ENCODE measurements around the gene CTF1. TPM values are rescaled to one million over a fixed set of nuclear protein-coding genes. Genes with fewer than 3 reads are reported as not detected.

CTF1 gene
- total RNA-seq, 4 donors from 2014 or later, result 5.1 to 14.6 (median 6.2) TPM

DNA sequence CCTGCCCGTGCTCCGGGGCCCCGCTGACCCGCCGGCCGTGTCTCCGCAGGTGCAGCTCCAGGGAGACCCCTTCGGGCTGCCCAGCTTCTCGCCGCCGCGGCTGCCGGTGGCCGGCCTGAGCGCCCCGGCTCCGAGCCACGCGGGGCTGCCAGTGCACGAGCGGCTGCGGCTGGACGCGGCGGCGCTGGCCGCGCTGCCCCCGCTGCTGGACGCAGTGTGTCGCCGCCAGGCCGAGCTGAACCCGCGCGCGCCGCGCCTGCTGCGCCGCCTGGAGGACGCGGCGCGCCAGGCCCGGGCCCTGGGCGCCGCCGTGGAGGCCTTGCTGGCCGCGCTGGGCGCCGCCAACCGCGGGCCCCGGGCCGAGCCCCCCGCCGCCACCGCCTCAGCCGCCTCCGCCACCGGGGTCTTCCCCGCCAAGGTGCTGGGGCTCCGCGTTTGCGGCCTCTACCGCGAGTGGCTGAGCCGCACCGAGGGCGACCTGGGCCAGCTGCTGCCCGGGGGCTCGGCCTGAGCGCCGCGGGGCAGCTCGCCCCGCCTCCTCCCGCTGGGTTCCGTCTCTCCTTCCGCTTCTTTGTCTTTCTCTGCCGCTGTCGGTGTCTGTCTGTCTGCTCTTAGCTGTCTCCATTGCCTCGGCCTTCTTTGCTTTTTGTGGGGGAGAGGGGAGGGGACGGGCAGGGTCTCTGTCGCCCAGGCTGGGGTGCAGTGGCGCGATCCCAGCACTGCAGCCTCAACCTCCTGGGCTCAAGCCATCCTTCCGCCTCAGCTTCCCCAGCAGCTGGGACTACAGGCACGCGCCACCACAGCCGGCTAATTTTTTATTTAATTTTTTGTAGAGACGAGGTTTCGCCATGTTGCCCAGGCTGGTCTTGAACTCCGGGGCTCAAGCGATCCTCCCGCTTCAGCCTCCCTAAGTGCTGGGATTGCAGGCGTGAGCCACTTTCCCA is 5.9 kb downstream of the CTF1 start:
- 65 to 74% methylated on average over 9 to 12 of the region's 99 CpGs for WGBS, 2 donors (ENCODE audit: low coverage in 1 of 2)
- no peaks in the 10 kb centered on the region for H3K27me3 ChIP-seq
- peak overlapping the region; percentile 55 to 65 for H3K4me3 ChIP-seq
- H3K4me1 ChIP-seq, result peaks cover 0 to 41% (median 15%) of the 10 kb centered on the region in 3 donors
- peak; percentile 30 to 31 for TF ChIP-seq POLR2A (IDR thresholded peaks at IDR 0.05)
- TF ChIP-seq CTCF (IDR thresholded peaks at IDR 0.05), result peak in 3 of 4 experiments; percentile 34 to 84 (median 72)
- TF ChIP-seq POLR2AphosphoS5 (IDR thresholded peaks at IDR 0.05), result no peak
- no peak for TF ChIP-seq EP300 (IDR thresholded peaks at IDR 0.05)
- no peaks in the 10 kb centered on the region for H3K9me3 ChIP-seq
- H3K36me3 ChIP-seq, result peaks cover 0 to 7% of the 10 kb centered on the region in 2 donors
- ATAC-seq, result peak; percentile 96
- H3K27ac ChIP-seq, result peak overlapping the region; percentile 74 to 94 (median 92)

DNA sequence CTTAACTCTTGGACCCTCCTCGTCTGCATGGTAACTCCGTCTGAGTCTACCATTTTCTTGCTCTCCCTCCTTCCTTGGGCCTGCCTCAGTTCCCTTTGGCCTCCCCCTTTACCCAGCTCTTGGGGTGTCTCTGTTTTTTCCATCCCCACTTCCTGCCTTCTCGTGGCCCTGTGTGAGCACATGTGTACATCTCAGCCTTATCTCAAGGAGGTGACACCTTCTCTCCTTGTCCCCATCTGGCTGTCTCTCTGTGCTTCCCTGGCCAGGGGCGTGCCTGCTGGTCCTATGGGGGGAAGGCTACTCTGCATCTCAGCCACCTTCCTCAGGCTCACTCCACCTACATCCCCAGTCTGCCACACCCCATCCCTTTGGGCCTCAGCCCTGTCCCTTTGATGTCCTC is 6.6 kb downstream of the CTF1 start:
- peaks cover 0 to 36% (median 11%) of the 10 kb centered on the region in 3 donors for H3K4me1 ChIP-seq
- H3K9me3 ChIP-seq, result no peaks in the 10 kb centered on the region
- peaks cover 0 to 7% of the 10 kb centered on the region in 2 donors for H3K36me3 ChIP-seq
- ATAC-seq, result no peak
- H3K27me3 ChIP-seq, result no peaks in the 10 kb centered on the region
- peak overlapping the region in 3 of 4 donors; percentile 91 to 94 (median 93) for H3K27ac ChIP-seq
- 57 to 69% methylated on average over 3 to 4 of the region's 4 CpGs for WGBS, 2 donors (ENCODE audit: low coverage in 1 of 2)
- TF ChIP-seq POLR2AphosphoS5 (IDR thresholded peaks at IDR 0.05), result no peak
- no peak for TF ChIP-seq POLR2A (IDR thresholded peaks at IDR 0.05)
- peak overlapping the region in 1 of 2 donors; percentile 65 for H3K4me3 ChIP-seq

DNA sequence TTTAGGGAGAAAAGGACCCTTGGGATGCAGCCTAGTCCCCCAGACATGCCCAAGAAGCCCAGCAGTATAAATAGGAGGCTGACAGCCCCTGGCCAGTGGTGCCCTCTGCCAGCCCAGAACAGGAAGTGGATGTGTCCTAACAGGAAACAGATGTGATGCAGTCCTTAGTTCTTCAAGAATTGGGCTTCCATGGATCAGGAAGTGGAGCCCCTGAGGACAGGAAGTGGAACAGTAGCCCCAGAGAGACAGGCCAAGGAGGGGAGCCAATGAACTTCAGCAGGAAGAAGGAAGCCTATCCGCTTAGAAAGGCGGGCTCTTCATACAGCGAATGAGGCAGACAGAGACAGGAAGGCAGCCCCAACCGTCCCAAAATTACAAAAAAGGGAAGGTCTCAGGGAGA is 7.2 kb downstream of the CTF1 start:
- Histone ChIP-seq H3K9me3 (no peaks in the 10 kb centered on the region), H3K27ac (peak overlapping the region in 3 of 4 donors; percentile 54 to 93 (median 91)), H3K27me3 (no peaks in the 10 kb centered on the region), H3K4me1 (peaks cover 0 to 36% (median 11%) of the 10 kb centered on the region in 3 donors), H3K4me3 (no peak overlapping the region), H3K36me3 (peaks cover 0 to 7% of the 10 kb centered on the region in 2 donors)
- no peak for TF ChIP-seq POLR2AphosphoS5 (IDR thresholded peaks at IDR 0.05)
- no peak for TF ChIP-seq POLR2A (IDR thresholded peaks at IDR 0.05)
- TF ChIP-seq CTCF (IDR thresholded peaks at IDR 0.05), result no peak
- no peak for TF ChIP-seq EP300 (IDR thresholded peaks at IDR 0.05)
- ATAC-seq, result peak; percentile 11
- 40 to 71% methylated on average over 2 to 3 of the region's 4 CpGs for WGBS, 2 donors (ENCODE audit: low coverage in 1 of 2)

DNA sequence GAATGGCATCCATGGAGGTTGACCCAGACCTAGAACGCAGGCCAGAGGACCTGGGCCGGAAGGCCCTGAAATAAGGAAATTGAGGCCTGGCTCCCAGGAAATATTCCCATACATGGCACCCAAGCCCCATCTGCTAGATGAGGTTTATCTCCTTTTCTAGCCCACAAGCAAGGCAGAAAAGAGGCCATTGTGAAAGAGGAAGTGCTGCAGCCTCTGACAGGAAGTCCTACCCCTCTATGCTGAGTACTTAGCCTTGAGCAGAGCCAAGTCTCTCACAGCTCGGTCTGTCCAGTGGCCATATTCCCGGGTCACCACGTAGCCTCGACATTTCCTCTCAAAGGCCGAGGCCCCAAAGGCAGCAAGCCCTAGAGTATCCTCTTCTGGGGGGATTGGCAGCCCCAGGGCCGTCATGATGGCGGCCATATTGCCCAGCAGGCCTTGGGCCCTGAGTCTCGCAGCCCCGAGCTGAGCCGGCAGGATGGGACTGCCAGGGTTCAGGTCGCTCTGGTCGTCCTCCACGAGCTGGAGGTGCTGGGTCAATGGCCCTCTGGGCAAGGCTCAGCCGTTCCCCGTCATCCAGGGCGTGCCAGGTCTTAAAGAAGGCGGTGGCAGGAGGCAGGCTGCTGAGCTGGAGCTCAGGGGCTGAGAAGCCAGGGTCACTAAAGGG is 7.8 kb downstream of the CTF1 start:
- peak overlapping the region in 3 of 4 donors; percentile 54 to 93 (median 91) for H3K27ac ChIP-seq
- TF ChIP-seq CTCF (IDR thresholded peaks at IDR 0.05), result no peak
- TF ChIP-seq POLR2A (IDR thresholded peaks at IDR 0.05), result no peak
- TF ChIP-seq EP300 (IDR thresholded peaks at IDR 0.05), result no peak
- no peak for TF ChIP-seq POLR2AphosphoS5 (IDR thresholded peaks at IDR 0.05)
- WGBS, 2 donors (ENCODE audit: low coverage in 1 of 2), result 83% methylated on average over 2 of the region's 19 CpGs; no CpG with 5 or more reads in 1 of the 2 donors

DNA sequence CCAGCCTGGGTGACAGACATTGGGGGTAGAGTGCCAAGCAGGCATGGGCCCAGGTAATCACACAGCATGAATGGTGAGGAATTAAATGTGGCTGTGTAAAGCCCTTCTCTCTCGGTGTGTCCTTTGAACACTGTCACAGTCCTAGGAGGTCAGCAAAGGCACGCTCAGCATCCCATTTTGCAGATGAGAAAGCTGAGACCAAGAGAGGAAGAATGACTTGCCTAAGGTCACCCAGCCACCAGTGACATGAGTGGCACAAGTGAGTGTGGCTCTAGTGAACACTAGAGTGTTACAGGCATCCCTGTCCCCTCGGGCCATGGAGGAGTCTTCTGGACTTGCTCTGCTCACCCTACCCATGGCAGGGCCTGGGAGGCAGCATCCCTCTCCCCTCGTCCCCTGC is 10.7 kb downstream of the CTF1 start:
- TF ChIP-seq EP300 (IDR thresholded peaks at IDR 0.05) (no peak), POLR2A (IDR thresholded peaks at IDR 0.05) (no peak), CTCF (IDR thresholded peaks at IDR 0.05) (no peak), POLR2AphosphoS5 (IDR thresholded peaks at IDR 0.05) (no peak)
- ATAC-seq, result no peak
- Histone ChIP-seq H3K27ac (no peak overlapping the region), H3K27me3 (no peaks in the 10 kb centered on the region), H3K4me3 (no peak overlapping the region), H3K36me3 (no peaks in the 10 kb centered on the region), H3K9me3 (no peaks in the 10 kb centered on the region), H3K4me1 (peaks cover 0 to 23% (median 4%) of the 10 kb centered on the region in 3 donors)
- 100% methylated on average over 1 of the region's 4 CpGs; no CpG with 5 or more reads in 1 of the 2 donors for WGBS, 2 donors (ENCODE audit: low coverage in 1 of 2)

More for the DNA sequence above, 7.8 kb downstream of the CTF1 start:
- H3K27me3 ChIP-seq, result no peaks in the 10 kb centered on the region
- H3K9me3 ChIP-seq, result no peaks in the 10 kb centered on the region
- peaks cover 0 to 5% of the 10 kb centered on the region in 2 donors for H3K36me3 ChIP-seq
- ATAC-seq, result no peak
- no peak overlapping the region for H3K4me3 ChIP-seq
- peaks cover 0 to 36% (median 11%) of the 10 kb centered on the region in 3 donors for H3K4me1 ChIP-seq
